Esophagus muscularis mucosa (tissue), 4 donors: ENCODE measurements around the gene GSG1L.

ENCODE experiments used
- EP300 ChIP-seq: sonication (generic); formaldehyde crosslinking; IDR thresholded peaks from one replicate; pipeline ENCODE4 v1.6.1; 2017; ENCODE audit warnings: antibody characterized with exemption
- POLR2A ChIP-seq: fragments of 450-650 bp; IDR thresholded peaks from one replicate; pipeline ENCODE4 v1.6.1; 2017; ENCODE audit warnings: antibody characterized with exemption, moderate library complexity, mild to moderate bottlenecking, low read depth
- POLR2AphosphoS5 ChIP-seq, 2 donors: sonication (generic); formaldehyde crosslinking; IDR thresholded peaks; one replicate each; pipeline ENCODE4 v1.6.1; 2017; ENCODE audit warnings: antibody characterized with exemption in 2 of 2
- TF ChIP-seq, protein P1 (sequence below), 3 experiments: fragments of 200-600 bp in 2 of 3; fragments of 450-650 bp in 1 of 3; sonication (generic) in 2 of 3; IDR thresholded peaks; one replicate each; pipeline ENCODE4 v1.5.1; 2017 to 2019; ENCODE audit warnings: antibody characterized with exemption in 3 of 3, mild to moderate bottlenecking in 2 of 3, moderate library complexity in 1 of 3

DNA sequence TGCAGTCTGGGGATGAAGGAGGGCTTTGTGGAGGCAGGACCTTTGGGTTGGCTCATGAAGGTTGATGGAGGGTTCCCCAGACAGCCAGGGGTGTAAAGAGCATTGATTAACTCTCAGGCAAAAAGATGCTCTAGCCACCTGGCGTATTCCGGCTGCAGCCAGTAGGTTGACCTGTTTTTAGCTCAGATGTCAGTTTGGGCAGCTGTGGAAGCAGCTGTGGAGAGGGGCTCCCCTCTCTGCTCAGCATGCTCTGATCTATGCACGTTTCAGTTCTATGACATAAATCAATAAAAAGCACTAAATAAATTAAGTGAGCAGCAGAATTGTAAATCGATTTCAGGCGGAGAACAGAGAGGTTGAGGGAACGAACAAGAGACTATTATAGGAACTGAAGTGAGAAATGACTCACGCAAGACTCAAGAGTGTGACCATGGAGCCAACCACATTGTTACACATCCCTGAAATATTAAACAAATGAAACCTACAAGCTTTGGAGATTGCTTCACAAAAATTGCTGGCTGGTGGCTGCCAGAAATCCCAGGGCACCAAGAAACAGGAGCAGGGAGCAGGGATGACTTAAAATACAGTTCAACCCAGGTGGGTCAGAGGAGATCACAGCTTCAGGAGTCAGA lies 111.9 kb downstream of the GSG1L start:
- TF ChIP-seq, protein P1, sequence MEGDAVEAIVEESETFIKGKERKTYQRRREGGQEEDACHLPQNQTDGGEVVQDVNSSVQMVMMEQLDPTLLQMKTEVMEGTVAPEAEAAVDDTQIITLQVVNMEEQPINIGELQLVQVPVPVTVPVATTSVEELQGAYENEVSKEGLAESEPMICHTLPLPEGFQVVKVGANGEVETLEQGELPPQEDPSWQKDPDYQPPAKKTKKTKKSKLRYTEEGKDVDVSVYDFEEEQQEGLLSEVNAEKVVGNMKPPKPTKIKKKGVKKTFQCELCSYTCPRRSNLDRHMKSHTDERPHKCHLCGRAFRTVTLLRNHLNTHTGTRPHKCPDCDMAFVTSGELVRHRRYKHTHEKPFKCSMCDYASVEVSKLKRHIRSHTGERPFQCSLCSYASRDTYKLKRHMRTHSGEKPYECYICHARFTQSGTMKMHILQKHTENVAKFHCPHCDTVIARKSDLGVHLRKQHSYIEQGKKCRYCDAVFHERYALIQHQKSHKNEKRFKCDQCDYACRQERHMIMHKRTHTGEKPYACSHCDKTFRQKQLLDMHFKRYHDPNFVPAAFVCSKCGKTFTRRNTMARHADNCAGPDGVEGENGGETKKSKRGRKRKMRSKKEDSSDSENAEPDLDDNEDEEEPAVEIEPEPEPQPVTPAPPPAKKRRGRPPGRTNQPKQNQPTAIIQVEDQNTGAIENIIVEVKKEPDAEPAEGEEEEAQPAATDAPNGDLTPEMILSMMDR (IDR thresholded peaks at IDR 0.05): no peak
- TF ChIP-seq POLR2A (no peak), POLR2AphosphoS5 (IDR thresholded peaks at IDR 0.05) (no peak), EP300 (no peak)
